NCI-H345 treated with DMSO at 0.1 percent for 48 hours (cell line): ENCODE results near the gene HOATZ.

Experiments
- DNase-seq: peaks from one replicate; lab custom pipeline; 2025; ENCODE audit not compliant: unreplicated experiment; lab: John Stamatoyannopoulos, UW

Gene HOATZ

DNA sequence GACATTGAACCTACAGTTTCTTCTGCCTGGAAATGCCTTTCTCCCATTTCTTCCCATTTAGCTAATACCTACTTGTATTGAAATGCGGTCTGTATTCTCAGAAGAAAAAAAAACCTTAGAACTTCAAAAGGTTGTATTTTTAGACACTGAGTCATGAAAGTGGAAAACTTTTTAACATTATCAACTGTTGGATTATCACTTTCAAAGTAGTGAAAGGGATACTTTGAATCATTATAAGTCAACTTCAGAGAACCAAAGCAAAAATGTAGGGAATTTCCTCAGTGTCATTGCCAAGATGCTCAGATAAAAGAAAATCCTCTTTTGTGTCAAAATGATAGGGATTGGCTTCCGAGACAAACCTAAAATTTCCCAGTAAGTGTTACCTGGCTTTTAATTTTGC, 6.6 kb downstream of the HOATZ start:
- DNase-seq = no peak

DNA sequence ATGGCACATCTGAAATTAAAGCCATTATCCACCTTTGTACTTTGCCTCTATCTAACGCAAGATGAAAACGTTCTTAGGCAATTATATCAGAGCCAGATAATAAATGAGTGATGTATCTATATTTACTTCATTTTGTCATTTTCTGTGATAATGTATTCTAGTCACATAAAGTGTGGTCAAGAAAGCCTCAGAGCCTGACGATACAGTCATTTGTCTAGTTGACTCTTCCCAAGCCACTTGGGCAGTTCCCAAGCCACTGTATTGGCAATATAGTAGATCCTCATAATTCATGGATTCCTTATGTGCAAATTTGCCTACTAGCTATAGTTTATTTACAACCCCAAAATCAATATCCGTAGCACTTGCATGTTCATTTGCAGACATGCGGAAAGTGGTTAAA, 7.8 kb downstream of the HOATZ start:
- DNase-seq = no peak

DNA sequence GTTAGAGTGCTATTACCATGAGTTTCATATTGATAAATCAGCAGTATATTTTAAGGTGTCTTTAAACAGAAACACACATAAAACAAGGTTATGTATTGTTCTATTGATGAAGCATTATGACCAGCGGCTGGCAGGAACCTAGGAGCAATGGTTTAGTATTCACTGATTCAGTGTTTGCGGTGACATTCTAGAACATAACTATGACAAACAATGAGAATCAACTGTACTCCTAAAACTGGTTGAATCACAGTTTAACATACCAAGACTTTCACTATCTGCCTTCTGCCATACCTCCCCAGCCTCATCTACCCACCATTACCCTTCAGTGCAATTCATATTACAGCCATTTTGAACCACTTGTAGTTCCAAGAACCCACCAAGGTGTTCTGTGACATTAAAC, 8.8 kb downstream of the HOATZ start:
- no peak for DNase-seq

DNA sequence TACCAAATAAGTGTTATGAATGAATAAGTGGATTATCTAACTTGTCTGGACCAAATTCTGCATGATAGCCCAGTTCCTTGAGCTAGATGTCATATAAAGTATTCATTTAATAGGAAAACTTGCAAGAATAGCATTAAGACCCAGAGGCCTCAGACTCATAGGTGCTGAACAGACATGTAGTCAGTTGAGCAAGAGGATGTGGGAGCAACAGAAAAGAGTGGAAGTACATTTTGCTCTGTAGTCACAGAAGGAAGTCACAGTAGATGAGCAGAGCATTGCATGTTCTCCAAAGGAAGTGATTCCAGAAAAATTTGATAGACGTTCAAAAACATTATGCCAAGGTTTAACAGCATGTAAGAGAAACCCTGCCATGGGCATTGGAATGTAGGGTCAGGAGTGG, 9.5 kb downstream of the HOATZ start:
- no peak for DNase-seq

DNA sequence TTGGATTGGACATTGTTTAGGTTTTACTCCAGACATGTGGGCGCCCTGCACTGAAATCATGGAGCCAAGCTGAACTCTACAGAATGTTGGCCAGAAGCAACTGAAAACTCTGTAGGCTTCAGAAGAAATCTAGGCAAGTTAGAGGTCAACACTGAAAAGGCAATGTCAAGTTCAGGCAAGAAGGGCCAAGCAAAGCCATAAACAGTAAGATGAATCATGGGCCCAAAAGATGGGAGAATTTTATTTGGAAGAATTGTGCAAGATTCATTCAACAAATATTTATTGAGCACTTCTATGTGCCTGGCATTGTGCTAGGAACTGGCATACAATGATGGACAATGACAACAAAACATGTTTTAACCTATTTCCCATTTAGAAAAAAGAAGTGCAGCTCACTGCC, 10.9 kb downstream of the HOATZ start:
- no peak for DNase-seq

DNA sequence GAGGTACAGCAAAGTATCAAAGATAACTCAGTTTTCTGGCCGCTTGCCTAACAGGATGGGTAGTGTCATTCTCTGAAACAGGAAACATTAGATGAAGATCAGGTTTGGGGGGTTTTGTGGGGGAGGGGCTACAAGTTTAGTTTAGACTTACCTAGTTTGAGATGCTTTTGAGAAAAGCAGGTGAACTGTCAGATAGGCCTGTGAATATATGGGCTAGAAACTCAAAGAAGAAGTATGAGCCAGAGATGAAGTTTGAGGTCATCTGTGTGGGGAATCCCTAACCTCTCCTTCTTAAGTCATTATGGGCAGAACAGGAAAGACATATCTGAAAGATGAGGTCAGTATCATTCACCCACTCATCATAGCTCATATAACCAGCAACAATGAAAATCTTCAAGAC, 11.9 kb downstream of the HOATZ start:
- no peak for DNase-seq

DNA sequence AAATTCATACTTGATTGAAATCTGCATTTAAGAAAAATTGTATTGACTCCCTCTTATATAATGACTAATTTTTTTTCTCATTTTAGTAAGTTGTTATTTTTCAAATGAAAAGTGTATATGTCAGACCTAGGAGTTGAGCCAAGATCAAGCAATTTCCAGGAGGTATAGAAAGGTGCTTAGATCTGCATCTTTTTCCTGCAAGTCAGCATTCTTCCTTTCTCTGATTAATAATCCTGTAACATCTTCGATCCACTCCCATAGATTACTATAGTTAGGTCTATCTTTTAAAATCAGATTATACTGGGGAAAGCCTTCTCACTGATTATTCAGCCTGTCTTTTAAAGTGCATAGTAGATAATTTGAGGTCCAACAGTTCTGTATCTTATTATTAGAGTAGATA, 12.7 kb downstream of the HOATZ start:
- no peak for DNase-seq

DNA sequence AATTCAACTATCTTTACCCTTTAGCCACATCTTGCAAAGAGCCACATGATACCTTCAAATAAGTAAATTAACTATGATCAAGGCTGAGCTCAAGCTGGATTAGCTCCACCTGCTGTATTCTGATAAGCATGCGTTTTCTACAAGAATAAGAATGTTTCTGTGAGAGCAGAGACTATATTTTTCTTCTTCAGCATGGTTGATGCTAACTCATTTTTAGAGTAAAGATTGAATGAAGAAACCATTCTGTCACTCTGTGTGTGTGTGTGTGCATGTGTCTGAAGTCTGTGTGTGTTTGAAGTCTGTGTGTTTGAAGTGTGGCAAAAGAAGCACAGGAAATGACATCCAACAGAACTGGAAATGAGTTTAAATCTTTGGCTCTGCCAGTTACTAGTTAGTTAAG, 14.0 kb downstream of the HOATZ start:
- DNase-seq = no peak

DNA sequence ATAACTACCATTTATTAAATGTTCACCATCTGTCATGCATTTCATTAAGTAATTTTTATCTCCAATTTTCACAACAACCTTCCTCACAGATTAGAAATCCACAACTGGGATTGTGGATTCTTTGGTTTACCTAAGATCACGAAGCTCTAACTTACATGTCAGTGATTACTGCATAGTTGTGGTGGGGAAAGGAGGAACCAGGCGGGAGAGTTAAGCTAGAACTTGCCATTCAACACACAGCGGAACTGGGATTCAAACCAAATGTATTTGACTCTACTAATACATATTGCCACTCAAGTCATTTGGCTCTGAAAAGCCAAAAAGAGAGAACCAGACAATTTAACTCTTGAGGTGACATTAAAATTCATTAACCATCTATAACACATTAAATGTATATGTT, 15.5 kb downstream of the HOATZ start:
- no peak for DNase-seq

DNA sequence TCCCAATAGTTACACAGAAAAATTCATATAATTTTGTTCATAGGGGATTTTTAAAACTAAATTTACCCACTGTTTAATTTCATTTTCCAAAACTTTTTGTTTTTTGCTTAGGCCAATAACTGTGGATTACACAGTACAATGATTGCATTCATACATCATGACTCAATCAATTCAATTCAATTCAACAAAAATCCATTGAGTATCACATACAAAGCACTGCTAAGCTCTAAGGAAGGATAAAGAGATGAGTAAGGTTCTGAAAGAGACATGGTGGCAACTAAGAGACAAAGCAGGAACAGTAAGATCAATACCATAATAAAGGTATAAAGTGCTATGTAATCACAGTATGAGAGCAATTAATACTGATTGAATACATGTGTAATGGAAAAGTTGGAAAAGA, 16.6 kb downstream of the HOATZ start:
- DNase-seq = no peak

DNA sequence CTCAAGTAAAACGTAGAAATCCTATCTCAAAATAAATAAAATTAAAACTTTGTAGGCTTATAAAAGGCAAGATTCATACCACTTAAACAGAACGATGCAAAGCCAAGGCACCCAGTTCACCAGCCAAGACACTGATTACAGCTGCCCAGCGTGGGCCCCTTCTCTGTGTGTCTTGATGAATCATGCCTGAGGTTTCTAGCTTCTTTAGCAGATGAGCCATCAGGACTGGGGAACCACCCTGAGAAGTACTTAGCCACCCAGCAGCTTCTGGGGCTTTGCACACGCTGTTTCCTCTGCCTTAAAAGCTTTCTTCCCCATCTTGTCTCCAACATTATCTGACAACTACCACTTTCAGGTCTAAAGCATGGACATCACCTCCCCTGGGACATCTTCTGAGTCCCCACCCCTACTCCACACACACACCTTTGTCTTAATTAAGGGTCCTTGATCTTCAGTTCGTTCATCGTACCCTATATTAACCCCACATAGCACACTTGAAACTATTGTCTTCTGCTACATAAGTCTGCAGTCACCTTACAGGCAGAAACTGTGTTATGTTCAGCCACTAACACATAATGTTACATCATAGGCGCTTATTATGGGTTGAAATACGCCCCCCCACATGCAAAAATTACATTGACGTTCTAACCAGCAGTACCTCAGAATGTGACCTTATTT, 17.2 kb downstream of the HOATZ start:
- no peak for DNase-seq

DNA sequence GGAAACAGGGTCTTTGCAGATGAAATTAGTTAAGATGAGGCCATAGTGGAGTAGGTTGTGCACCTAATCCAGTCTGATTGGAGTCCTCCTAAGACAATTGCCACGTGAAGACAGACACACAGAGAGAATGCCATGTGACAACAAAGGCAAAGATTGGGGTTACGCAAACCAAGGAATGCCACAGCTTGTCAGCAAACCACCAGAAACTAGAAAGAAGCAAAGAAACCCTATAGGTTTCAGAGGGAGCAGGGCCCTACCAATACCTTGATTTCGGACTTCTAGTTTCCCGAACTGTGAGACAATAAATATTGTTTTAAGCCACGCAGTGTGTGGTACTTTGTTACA, 17.8 kb downstream of the HOATZ start:
- DNase-seq = no peak

DNA sequence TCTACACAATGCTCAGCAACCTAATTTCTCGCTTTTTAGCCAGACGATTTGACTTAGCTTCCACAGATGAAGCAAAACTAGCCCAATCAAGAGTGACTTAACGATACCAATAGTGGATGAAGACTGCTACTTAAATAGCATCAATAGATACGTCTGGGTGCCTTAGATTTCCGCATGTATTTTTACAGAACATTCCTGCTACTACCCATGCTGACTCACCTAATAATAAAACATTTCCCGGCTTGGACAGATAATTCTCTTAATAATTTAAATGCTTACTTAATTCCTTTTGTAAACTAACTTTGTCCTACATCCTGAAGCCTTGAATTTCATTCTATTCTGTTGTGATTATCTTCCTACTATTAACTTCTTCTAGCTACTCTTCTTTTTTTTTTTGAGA, 20.7 kb downstream of the HOATZ start:
- DNase-seq = no peak

DNA sequence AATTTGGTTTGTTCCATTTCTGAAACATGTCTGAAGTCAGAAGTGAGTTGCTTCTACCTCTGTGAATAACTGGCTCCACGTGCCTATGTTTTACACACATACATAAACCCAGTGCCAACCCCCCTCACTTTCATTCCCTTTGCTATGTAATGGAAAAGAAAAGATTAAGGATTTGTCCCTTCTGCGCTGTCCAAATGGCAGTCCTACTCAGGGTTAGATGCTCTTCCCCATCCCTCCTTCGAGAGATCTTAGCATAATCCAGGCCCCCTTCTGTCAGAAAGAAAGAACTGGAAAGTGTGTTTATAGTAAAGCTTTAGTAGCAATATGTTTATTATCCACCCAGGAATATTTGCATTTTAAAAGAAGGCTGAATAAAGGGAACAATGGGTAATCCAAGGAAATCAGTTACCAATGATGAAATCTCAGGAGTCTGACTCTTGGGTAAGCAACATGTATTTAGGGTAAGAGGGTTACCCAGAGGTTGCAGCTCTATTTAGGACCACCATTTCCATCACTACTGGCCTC, 22.8 kb downstream of the HOATZ start:
- DNase-seq = no peak

DNA sequence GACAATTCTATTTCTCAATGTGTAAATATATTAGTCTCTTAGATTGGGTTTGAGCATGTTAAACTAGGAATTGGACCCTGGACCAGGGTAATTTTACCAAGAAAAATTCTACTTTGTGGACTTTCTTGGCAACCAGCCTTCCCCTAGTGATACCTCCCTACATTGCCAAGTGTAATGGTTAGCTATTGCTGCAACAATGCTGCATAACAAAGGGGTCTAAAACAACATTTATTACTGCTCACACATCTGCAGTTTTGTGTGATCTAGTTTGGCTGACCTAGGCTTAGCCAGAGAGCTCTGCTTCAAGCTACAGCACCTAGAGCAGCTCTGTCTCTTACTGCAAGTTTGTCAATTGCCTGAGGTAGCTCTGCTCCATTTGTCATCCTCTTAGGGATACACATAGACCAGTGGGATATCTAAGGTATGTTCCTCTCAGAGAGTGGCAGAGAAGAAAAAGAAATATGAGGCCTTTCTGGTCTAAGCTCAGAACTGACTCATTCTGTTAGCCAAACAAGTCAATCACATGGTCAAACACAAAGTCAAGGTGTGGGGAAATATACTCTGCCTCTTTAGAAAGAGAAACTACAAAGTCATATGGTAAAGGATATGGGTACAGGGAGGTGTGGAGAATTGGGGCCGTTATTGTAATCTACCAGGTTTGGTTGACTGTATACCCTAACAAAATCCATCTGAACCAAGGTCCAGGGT, 24.0 kb downstream of the HOATZ start:
- no peak for DNase-seq

DNA sequence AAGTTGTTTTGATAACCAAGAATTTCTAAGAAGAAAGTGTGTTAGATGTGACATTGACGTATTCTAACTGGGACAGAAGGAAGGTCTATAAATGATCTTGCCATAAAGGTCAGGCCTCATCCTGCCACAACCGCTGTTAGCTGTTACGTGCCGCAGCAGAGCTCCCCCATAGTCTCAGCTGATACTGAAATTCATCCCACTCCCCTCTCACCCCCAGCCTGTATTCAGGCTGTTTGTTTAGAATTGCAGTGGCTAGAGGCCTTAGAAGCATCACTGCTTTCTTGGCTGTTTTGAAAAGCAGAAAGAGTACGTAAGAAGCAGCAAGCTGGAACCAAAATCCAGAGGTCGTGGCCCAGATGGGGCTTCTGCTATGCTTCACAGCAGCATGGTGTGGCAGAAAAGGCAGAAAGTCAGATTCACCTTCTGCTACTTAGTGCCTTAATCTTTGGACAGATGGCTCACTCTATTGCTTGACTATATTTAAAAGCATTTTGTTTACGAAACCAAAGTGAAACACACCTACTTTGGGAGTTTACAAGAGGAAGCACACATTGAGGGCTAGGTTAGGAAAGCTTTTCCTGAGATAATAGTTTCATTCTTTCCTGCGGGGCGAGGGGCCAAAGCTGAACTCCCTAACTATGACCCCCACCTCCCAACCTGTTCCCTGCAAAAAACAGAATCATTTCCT, 25.0 kb downstream of the HOATZ start:
- no peak for DNase-seq

DNA sequence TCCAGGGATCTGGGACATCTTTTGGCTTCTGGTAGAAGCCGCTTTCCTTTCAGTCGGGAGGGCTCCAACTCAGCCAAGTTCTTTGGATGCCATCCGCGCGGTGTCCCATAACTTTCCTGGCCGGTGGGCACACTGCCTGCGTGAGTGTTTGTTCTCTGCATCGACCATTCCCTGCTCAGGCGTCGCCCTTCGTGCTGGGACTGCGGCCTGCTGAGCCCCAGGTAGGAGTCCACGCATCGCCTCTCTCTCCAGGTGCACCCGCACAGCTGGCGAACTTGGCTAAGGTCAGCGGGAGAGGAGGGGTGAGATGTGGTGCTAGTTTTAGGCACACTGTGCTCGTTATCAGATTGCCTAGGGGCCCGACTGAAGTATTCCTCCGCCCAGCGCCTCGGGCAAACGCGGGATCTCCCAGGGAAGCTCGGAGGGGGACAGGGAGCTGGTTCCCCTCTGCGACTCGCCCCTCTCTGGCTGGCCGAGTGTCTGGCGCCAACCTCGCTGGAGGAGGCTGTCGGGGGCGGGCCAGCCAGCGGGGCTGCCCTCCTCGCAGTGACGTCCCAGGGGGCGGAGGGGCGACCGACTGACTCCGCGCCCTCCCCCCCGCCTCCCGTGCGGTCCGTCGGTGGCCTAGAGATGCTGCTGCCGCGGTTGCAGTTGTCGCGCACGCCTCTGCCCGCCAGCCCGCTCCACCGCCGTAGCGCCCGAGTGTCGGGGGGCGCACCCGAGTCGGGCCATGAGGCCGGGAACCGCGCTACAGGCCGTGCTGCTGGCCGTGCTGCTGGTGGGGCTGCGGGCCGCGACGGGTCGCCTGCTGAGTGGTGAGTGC, 25.7 kb downstream of the HOATZ start, which contains the start of gene LAYN:
TSS of gene LAYN (plus strand) at position 607 of the 823 bp plus-strand sequence. CDS start at position 731, 124 bp downstream.
- peak; percentile 34 for DNase-seq

DNA sequence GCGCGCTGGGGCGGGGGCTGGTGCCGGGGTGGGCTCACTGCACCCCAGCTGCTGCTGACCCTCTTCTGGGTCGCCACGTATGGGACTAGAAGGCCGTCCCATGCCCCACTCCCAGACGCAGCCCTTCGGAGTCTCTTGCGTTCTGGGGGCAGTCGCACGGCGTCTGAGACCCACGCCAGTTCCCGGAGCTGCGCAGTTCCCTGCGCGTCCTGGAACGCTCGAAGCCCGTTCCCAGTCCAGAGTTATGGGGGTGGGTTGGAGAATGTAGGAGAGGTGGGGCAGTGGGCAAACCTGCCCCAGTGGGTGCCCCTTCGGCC, 26.3 kb downstream of the HOATZ start:
- DNase-seq = no peak

DNA sequence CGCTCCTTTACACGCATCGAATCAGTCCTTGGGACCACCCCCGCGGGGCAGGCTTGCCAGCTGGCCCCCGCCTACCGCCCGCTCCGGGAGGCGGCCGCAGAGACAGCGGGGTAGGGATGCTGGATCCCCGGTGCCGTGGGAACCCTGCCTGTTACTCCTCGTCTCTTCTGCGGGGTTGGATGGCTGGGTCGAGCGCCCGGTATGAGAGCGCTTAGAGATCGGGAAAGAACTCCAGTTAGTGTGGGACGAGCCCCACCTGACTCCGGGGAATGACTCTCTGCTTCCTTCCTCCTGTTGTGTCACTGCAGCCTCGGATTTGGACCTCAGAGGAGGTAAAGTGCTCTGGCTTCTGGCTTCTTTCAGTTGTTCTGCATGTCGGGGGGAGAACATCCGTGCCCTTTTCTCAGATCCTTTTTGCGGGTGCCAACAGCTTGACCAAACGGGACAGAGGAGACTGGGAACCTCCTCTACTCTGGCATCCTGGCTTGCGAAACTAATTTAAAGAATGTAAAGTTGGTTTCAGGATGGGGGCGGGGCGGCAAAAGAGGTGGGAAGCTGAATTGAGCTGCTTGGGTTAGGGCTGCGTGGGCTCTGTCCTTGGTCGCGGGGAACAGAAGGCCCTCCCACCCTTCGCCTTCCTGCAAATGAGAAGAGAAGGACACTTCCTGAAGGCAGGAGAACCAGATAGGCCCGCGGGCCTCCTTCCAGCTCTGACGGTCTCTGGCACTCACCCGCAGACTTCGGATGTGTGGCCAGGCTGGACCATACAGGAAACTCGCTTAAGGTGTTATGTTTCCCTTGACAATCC, 26.9 kb downstream of the HOATZ start:
- no peak for DNase-seq

DNA sequence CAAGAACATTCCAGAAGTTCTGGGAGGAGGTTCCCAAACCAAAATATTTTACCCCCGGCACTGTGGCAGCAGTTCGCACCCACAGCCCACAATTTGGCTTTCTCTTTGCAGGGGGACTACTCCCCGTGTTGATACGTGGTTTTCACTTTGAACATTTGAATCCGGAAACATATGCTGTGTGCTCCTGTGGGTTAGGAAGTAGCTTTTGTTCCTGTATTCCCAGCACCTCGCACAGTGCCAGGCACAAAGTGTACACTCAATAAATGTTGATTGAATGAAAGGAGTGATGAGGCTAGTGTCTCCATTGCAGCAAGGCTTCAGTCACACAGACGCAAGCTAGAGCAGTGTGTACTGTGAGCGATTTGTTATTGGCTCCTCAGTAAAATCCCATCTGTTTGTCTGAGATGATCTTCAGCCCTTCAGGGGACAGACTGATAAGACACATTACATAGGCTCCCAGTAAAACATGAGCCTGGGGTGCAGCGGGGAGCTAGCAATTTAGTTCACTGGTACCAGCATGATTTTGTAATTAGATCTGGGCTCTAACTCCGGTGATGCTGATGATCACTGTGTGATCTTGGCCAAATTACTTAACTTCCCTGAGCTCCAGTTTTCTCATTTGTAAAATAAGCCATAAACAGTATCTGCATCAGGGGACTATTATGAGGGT, 28.2 kb downstream of the HOATZ start:
- no peak for DNase-seq
